NB4 (cell line): Measurements from ENCODE around the gene RTP3.

ENCODE experiments used
- DNase-seq: peaks from one replicate; pipeline ENCODE4 v3.0.0; 2010; ENCODE audit warnings: low read depth
- H3K4me3 ChIP-seq: one replicate; pipeline ENCODE4 v1.5.1; 2011; ENCODE audit warnings: mild to moderate bottlenecking, low read depth, low read length, moderate library complexity
- CTCF ChIP-seq: IDR thresholded peaks from one replicate; pipeline ENCODE4 v1.5.1; 2012; ENCODE audit warnings: low read depth, low read length
- MYC ChIP-seq: IDR thresholded peaks from 2 replicates; pipeline ENCODE4 v1.6.1; 2011; ENCODE audit warnings: low read depth, low read length
- POLR2A ChIP-seq: IDR thresholded peaks from 2 replicates; pipeline ENCODE4 v1.6.1; 2011; ENCODE audit warnings: mild to moderate bottlenecking; ENCODE audit not compliant: insufficient read length; ENCODE audit errors: extremely low read depth
- TF ChIP-seq, protein P1 (sequence below): IDR thresholded peaks from 2 replicates; pipeline ENCODE4 v1.6.1; 2011; ENCODE audit warnings: low read depth, low read length

The RTP3 gene

GRCh38 chr3:46467562-46467961, 30.2 kb upstream of the RTP3 start:
- H3K4me3 ChIP-seq = no peak overlapping the region
- DNase-seq = no peak

GRCh38 chr3:46468753-46469600, 28.8 kb upstream of the RTP3 start:
- TF ChIP-seq POLR2A (no peak), CTCF (no peak), MYC (no peak)
- TF ChIP-seq, protein P1, sequence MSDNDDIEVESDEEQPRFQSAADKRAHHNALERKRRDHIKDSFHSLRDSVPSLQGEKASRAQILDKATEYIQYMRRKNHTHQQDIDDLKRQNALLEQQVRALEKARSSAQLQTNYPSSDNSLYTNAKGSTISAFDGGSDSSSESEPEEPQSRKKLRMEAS = no peak
- H3K4me3 ChIP-seq = no peak overlapping the region
- no peak for DNase-seq

More at GRCh38 chr3:46467562-46467961, 30.2 kb upstream of the RTP3 start:
- TF ChIP-seq CTCF (no peak), MYC (no peak), POLR2A (no peak)
- TF ChIP-seq, protein P1 = no peak

DNA sequence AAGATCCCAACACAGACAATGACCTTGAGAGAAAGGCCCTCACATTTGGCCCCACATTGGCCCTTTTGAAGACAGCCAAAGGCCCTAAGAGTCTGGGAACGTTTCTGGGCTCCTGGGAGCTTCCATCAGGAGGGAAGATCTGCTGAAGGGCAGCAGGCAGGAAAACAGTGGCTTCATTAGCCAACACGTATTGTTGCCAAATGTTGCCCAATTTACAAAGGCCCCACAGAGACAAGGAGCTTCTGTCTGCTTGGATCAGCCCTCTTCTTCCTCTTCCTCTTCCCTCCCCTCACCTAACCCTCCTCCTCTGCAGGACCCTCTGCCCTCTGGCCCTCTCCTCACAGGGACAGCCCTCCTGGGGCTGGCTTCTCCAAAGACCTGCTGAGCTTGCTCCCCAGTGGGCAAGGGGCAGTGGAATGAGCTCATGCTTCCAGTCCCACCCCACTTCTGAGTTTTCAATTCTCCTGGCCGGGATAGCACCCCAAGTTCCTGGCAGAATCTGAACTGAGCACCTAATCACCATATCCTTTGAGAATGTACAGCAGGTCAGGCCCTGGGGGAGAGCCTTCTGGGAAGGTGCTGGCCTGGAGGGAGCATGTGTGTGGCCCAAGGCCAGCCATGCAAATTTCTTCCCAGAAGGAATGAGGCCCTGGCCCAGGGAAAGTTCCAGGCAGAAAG, 28.0 kb upstream of the RTP3 start:
- DNase-seq = peak; percentile 68
- no peak overlapping the region for H3K4me3 ChIP-seq
- TF ChIP-seq MYC (no peak), POLR2A (no peak), CTCF (no peak)
- TF ChIP-seq, protein P1 = no peak

DNA sequence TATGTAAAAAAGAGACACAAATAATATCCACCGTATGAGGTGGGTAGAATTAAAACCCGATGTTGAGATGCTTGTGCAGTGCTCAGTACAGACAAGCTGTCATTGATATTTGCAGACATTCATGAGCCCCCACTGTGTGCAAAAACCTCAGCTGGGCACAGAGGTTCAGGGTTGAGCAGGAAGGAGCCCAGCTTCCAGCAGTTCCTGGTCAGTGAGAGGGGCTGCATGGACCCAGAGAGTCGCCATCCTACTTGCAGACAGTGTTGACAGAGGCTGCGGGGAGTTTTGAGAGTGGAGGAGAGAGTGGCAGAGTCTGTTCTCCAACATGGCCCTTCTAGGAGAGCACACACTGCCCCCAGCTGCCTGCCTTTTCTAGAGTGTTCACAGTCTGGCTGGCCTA, 26.9 kb upstream of the RTP3 start:
- TF ChIP-seq, protein P1 = no peak
- TF ChIP-seq CTCF (no peak), MYC (no peak), POLR2A (no peak)
- DNase-seq = no peak
- H3K4me3 ChIP-seq = no peak overlapping the region

GRCh38 chr3:46471371-46471914, 26.3 kb upstream of the RTP3 start:
- no peak for DNase-seq
- no peak overlapping the region for H3K4me3 ChIP-seq
- no peak for TF ChIP-seq POLR2A
- TF ChIP-seq, protein P1 = no peak
- TF ChIP-seq MYC = no peak
- no peak for TF ChIP-seq CTCF
